Thyroid gland (tissue), 4 donors: ENCODE results near the gene PODXL. TPM values are rescaled to one million over a fixed set of nuclear protein-coding genes. Genes with fewer than 3 reads are reported as not detected.
"Not testable (repeated sequence)": the region's sequence is repeated elsewhere in the genome, so short reads cannot be mapped to it uniquely, and the experiment has no call there.

Experiments used
- DNase-seq, 2 donors: peaks; one replicate each; pipeline ENCODE4 v3.0.0-alpha.2; 2019
- H3K27ac ChIP-seq, 3 donors: fragments of 200-600 bp; sonication (generic); 1 replicate in 2 of 3; 2 replicates in 1 of 3; pipeline ENCODE4 v1.5.1; 2016 to 2019; ENCODE audit warnings: mild to moderate bottlenecking in 1 of 3, moderate library complexity in 1 of 3
- H3K27me3 ChIP-seq: fragments of 200-600 bp; sonication (generic); one replicate; pipeline ENCODE4 v1.5.1; 2019
- H3K36me3 ChIP-seq, 2 donors: fragments of 200-600 bp; sonication (generic); one replicate each; pipeline ENCODE4 v1.5.1; 2016 to 2019
- H3K4me1 ChIP-seq, 2 donors: fragments of 200-600 bp; sonication (generic); one replicate each; pipeline ENCODE4 v1.5.1; 2017 to 2019
- H3K4me3 ChIP-seq, 3 donors: fragments of 200-600 bp; sonication (generic); replicated peaks in 1 of 3; 1 replicate in 2 of 3; 2 replicates in 1 of 3; pipeline ENCODE4 v1.5.1; 2016; ENCODE audit warnings: mild to moderate bottlenecking in 1 of 3
- H3K9me3 ChIP-seq: fragments of 200-600 bp; sonication (generic); one replicate; pipeline ENCODE4 v1.5.1; 2017
- CTCF ChIP-seq, 6 experiments: fragments of 200-600 bp in 3 of 6; fragments of 450-650 bp in 3 of 6; sonication (generic) in 3 of 6; IDR thresholded peaks; one replicate each; pipeline ENCODE4 v1.5.1; 2016 to 2019; ENCODE audit warnings: antibody characterized with exemption in 6 of 6, mild to moderate bottlenecking in 2 of 6, inconsistent platforms in 1 of 6, moderate library complexity in 1 of 6
- POLR2A ChIP-seq, 2 donors: fragments of 450-650 bp; IDR thresholded peaks; one replicate each; pipeline ENCODE4 v1.6.1; 2017; ENCODE audit warnings: antibody characterized with exemption in 2 of 2, mild to moderate bottlenecking in 2 of 2, moderate library complexity in 1 of 2
- WGBS, 2 donors: methylation state at CpG; one replicate each; pipeline ENCODE4 v1.1.5; 2017; 5-methylcytosine and 5-hydroxymethylcytosine counted together
- intact Hi-C: fragments of 100-400 bp; cut with DNase I; formaldehyde crosslinking; loops from one replicate; pipeline ENCODE4 v1.15.1; 2023
- total RNA-seq, 4 donors: library from RNA; depleted of rRNA; stranded (reverse); fragments of >200 nt; gene quantifications; one replicate each; pipeline ENCODE4 v1.2.3, GENCODE V29; 2016

PODXL gene
- total RNA-seq, 4 donors from 2014 or later, result 47.7 to 125 (median 56.3) TPM

- intact Hi-C loops, result no loop called here
- no peaks in the 10 kb centered on the region for H3K9me3 ChIP-seq
- no peak overlapping the region for H3K4me3 ChIP-seq
- TF ChIP-seq POLR2A (IDR thresholded peaks at IDR 0.05) (no peak), CTCF (IDR thresholded peaks at IDR 0.05) (no peak)
- peak overlapping the region; percentile 62 to 90 (median 82) for H3K27ac ChIP-seq
- 79 to 83% methylated on average over 11 of the region's 11 CpGs for WGBS, 2 donors
- no peaks in the 10 kb centered on the region for H3K27me3 ChIP-seq
- peaks cover 6 to 12% of the 10 kb centered on the region in 2 donors for H3K4me1 ChIP-seq
- H3K36me3 ChIP-seq, result no peaks in the 10 kb centered on the region
- no peak for DNase-seq
These were observed 34.0 kb downstream of the PODXL start for GRCh38 chr7:131522325-131522930.

- H3K27me3 ChIP-seq, result no peaks in the 10 kb centered on the region
- H3K27ac ChIP-seq, result peak overlapping the region; percentile 62 to 90 (median 82)
- peak; percentile 93 to 96 for DNase-seq
- intact Hi-C loops, result no loop called here
- no peaks in the 10 kb centered on the region for H3K9me3 ChIP-seq
- no peaks in the 10 kb centered on the region for H3K36me3 ChIP-seq
- no peak for TF ChIP-seq CTCF (IDR thresholded peaks at IDR 0.05)
- TF ChIP-seq POLR2A (IDR thresholded peaks at IDR 0.05), result no peak
- no peak overlapping the region for H3K4me3 ChIP-seq
- H3K4me1 ChIP-seq, result peaks cover 7 to 16% of the 10 kb centered on the region in 2 donors
- 19 to 32% methylated on average over 7 of the region's 7 CpGs for WGBS, 2 donors
These were observed 34.7 kb downstream of the PODXL start for GRCh38 chr7:131521651-131522163.

- Histone ChIP-seq H3K4me1 (peaks cover 9 to 30% of the 10 kb centered on the region in 2 donors), H3K27me3 (no peaks in the 10 kb centered on the region), H3K9me3 (no peaks in the 10 kb centered on the region), H3K4me3 (no peak overlapping the region), H3K36me3 (no peaks in the 10 kb centered on the region), H3K27ac (peak overlapping the region in 1 of 3 donors; percentile 32)
- WGBS, 2 donors, result 71 to 92% methylated on average over 11 of the region's 11 CpGs
- no peak for DNase-seq
- no peak for TF ChIP-seq CTCF (IDR thresholded peaks at IDR 0.05)
- TF ChIP-seq POLR2A (IDR thresholded peaks at IDR 0.05), result no peak
- intact Hi-C loops, result loop anchor here (10.0 kb wide), 1 partner anchor 624 kb away; no protein-coding TSS in a partner anchor
These were observed 37.8 kb downstream of the PODXL start for GRCh38 chr7:131518626-131519025.

GRCh38 chr7:131517218-131517923 lies 39.1 kb downstream of the PODXL start:
- Histone ChIP-seq H3K4me3 (no peak overlapping the region), H3K27ac (peak overlapping the region in 2 of 3 donors; percentile 26 to 40), H3K9me3 (no peaks in the 10 kb centered on the region), H3K27me3 (no peaks in the 10 kb centered on the region), H3K4me1 (peaks cover 16 to 36% of the 10 kb centered on the region in 2 donors), H3K36me3 (no peaks in the 10 kb centered on the region)
- intact Hi-C loops, result loop anchor here (10.0 kb wide), 1 partner anchor 623 kb away; no protein-coding TSS in a partner anchor
- TF ChIP-seq POLR2A (IDR thresholded peaks at IDR 0.05) (no peak), CTCF (IDR thresholded peaks at IDR 0.05) (no peak)
- DNase-seq, result peak in 1 of 2 donors; percentile 47
- WGBS, 2 donors, result 60 to 82% methylated on average over 19 of the region's 19 CpGs

GRCh38 chr7:131515471-131515870 lies 41.0 kb downstream of the PODXL start:
- intact Hi-C loops, result loop anchor here (10.0 kb wide), 1 partner anchor 621 kb away; no protein-coding TSS in a partner anchor
- H3K4me3 ChIP-seq, H3K27me3 ChIP-seq, H3K9me3 ChIP-seq, DNase-seq, H3K36me3 ChIP-seq: not testable (repeated sequence)
- H3K27ac ChIP-seq, result peak overlapping the region in 1 of 3 donors; percentile 27
- WGBS, 2 donors, result 94% methylated on average over 7 of the region's 7 CpGs
- peaks cover 12 to 30% of the 10 kb centered on the region in 2 donors for H3K4me1 ChIP-seq
